Measurements from ENCODE around the gene PRR12.

Gene PRR12

GRCh38 chr19:49646586-49646985 is 55.6 kb downstream of the PRR12 start:
- no peak for DNase-seq (ENCODE audit: low spot score)

GRCh38 chr19:49651029-49651819 is 60.2 kb downstream of the PRR12 start:
- DNase-seq (ENCODE audit: low spot score), result no peak

- no peak for DNase-seq (ENCODE audit: low spot score)
Observed at GRCh38 chr19:49651820-49652550, 61.0 kb downstream of the PRR12 start.

- DNase-seq (ENCODE audit: low spot score), result no peak
Observed at GRCh38 chr19:49652551-49653465, 61.8 kb downstream of the PRR12 start.

GRCh38 chr19:49653466-49653806 is 62.5 kb downstream of the PRR12 start:
- DNase-seq (ENCODE audit: low spot score), result no peak

- no peak for DNase-seq (ENCODE audit: low spot score)
Observed at GRCh38 chr19:49654581-49654980, 63.6 kb downstream of the PRR12 start.

- DNase-seq (ENCODE audit: low spot score), result no peak
Observed at GRCh38 chr19:49655570-49656455, 64.8 kb downstream of the PRR12 start.

GRCh38 chr19:49656456-49657109 is 65.6 kb downstream of the PRR12 start:
- no peak for DNase-seq (ENCODE audit: low spot score)

GRCh38 chr19:49657493-49658138 is 66.6 kb downstream of the PRR12 start:
- no peak for DNase-seq (ENCODE audit: low spot score)

- no peak for DNase-seq (ENCODE audit: low spot score)
Observed at GRCh38 chr19:49658139-49658517, 67.1 kb downstream of the PRR12 start.

- DNase-seq (ENCODE audit: low spot score), result no peak
Observed at GRCh38 chr19:49658566-49659442, 67.8 kb downstream of the PRR12 start.

- DNase-seq (ENCODE audit: low spot score), result no peak
Observed at GRCh38 chr19:49660338-49660961, 69.5 kb downstream of the PRR12 start.

GRCh38 chr19:49662011-49662410 is 71.0 kb downstream of the PRR12 start:
- no peak for DNase-seq (ENCODE audit: low spot score)

- DNase-seq (ENCODE audit: low spot score), result no peak
Observed at GRCh38 chr19:49663224-49663623, 72.2 kb downstream of the PRR12 start.

- DNase-seq (ENCODE audit: low spot score), result peak; percentile 72
Observed at GRCh38 chr19:49664171-49665035, 73.4 kb downstream of the PRR12 start.

- DNase-seq (ENCODE audit: low spot score), result no peak
Observed at GRCh38 chr19:49665036-49665350, 74.0 kb downstream of the PRR12 start.

GRCh38 chr19:49665351-49666119 is 74.6 kb downstream of the PRR12 start, which contains the start of the genes BCL2L12 and IRF3:
TSS of gene BCL2L12 (plus strand) at chr19:49665933. CDS start at chr19:49666693, 760 bp downstream.
TSS of gene IRF3 (minus strand) at chr19:49665857. CDS start at chr19:49664838, 1,019 bp downstream.
- DNase-seq (ENCODE audit: low spot score), result peak; percentile 94

Measured in pons (tissue), 1 donor.